DOHH2 (cell line): ENCODE data around the gene CSPG5.

Source experiments
- H3F3A ChIP-seq: fragments of 200-600 bp; sonication (generic), shearing (Covaris generic); 2 replicates; pipeline ENCODE4 v1.6.0; 2016; ENCODE audit warnings: antibody characterized with exemption, mild to moderate bottlenecking; ENCODE audit not compliant: control insufficient read depth, insufficient read depth
- H3K27ac ChIP-seq: fragments of 200-600 bp; sonication (generic); 2 replicates; pipeline ENCODE4 v1.5.1; 2014; ENCODE audit warnings: low read depth, mild to moderate bottlenecking, low read length, moderate library complexity
- H3K27me3 ChIP-seq: fragments of 200-600 bp; sonication (generic); 2 replicates; pipeline ENCODE4 v1.6.1; 2014; ENCODE audit warnings: mild to moderate bottlenecking, low read length, mixed read lengths; ENCODE audit not compliant: control insufficient read depth
- H3K36me3 ChIP-seq: fragments of 200-600 bp; sonication (generic); 2 replicates; pipeline ENCODE4 v1.6.1; 2014; ENCODE audit warnings: mild to moderate bottlenecking, low read length, moderate library complexity, mixed read lengths; ENCODE audit not compliant: control insufficient read depth
- H3K4me1 ChIP-seq: fragments of 200-600 bp; sonication (generic); 2 replicates; pipeline ENCODE4 v1.6.1; 2014; ENCODE audit warnings: mild to moderate bottlenecking, low read length, mixed read lengths; ENCODE audit not compliant: control insufficient read depth
- H3K4me2 ChIP-seq: fragments of 200-600 bp; sonication (generic); 2 replicates; pipeline ENCODE4 v1.6.0; 2014; ENCODE audit warnings: mild to moderate bottlenecking, low read length, moderate library complexity
- H3K4me3 ChIP-seq: fragments of 200-600 bp; sonication (generic); 2 replicates; pipeline ENCODE4 v1.5.1; 2014; ENCODE audit warnings: mild to moderate bottlenecking, low read length, mixed read lengths
- H3K79me2 ChIP-seq: fragments of 200-600 bp; sonication (generic); 2 replicates; pipeline ENCODE4 v1.6.1; 2014; ENCODE audit warnings: mild to moderate bottlenecking, low read length, mixed read lengths; ENCODE audit not compliant: control insufficient read depth
- H3K9me2 ChIP-seq: fragments of 200-600 bp; sonication (generic); replicated peaks from 2 replicates; pipeline ENCODE4 v1.6.1; 2014; ENCODE audit warnings: mild to moderate bottlenecking, low read length, mixed read lengths; ENCODE audit not compliant: control insufficient read depth
- H3K9me3 ChIP-seq: fragments of 200-600 bp; sonication (generic); 2 replicates; pipeline ENCODE4 v1.6.1; 2014; ENCODE audit warnings: antibody characterized with exemption, low read length, mixed read lengths; ENCODE audit not compliant: control insufficient read depth, insufficient read depth
- H4K20me1 ChIP-seq: fragments of 200-600 bp; sonication (generic); 2 replicates; pipeline ENCODE4 v1.6.0; 2014; ENCODE audit warnings: low read depth, mild to moderate bottlenecking, antibody characterized with exemption, low read length, moderate library complexity; ENCODE audit not compliant: control insufficient read depth, insufficient read depth
- CTCF ChIP-seq: fragments of 200-600 bp; sonication (generic); IDR thresholded peaks from one replicate; pipeline ENCODE4 v1.5.1; 2014; ENCODE audit warnings: antibody characterized with exemption, mild to moderate bottlenecking, low read depth, low read length; ENCODE audit not compliant: poor library complexity, severe bottlenecking
- EZH2phosphoT487 ChIP-seq: fragments of 200-600 bp; sonication (generic); IDR thresholded peaks from 2 replicates; pipeline ENCODE4 v1.6.1; 2017; ENCODE audit warnings: borderline replicate concordance, mild to moderate bottlenecking, antibody characterized with exemption, low read length, moderate library complexity, mixed read lengths

The CSPG5 gene

GRCh38 chr3:47567149-47567548 is 11.5 kb downstream of the CSPG5 start:
- Histone ChIP-seq H3K4me2 (no peak overlapping the region), H3K27me3 (peaks cover 20% of the 10 kb centered on the region), H3K4me3 (no peak overlapping the region), H3K36me3 (no peaks in the 10 kb centered on the region), H3F3A (no peaks in the 10 kb centered on the region), H3K27ac (no peak overlapping the region), H3K79me2 (no peaks in the 10 kb centered on the region), H3K9me3 (no peaks in the 10 kb centered on the region), H3K4me1 (no peaks in the 10 kb centered on the region), H4K20me1 (no peaks in the 10 kb centered on the region), H3K9me2 (no peaks in the 10 kb centered on the region)
- TF ChIP-seq CTCF (no peak), EZH2phosphoT487 (no peak)

GRCh38 chr3:47566667-47567066 is 12.0 kb downstream of the CSPG5 start:
- Histone ChIP-seq H3K4me2 (no peak overlapping the region), H4K20me1 (no peaks in the 10 kb centered on the region), H3K79me2 (no peaks in the 10 kb centered on the region), H3K9me2 (no peaks in the 10 kb centered on the region), H3K4me1 (no peaks in the 10 kb centered on the region), H3K9me3 (no peaks in the 10 kb centered on the region), H3F3A (no peaks in the 10 kb centered on the region), H3K4me3 (no peak overlapping the region), H3K27ac (no peak overlapping the region), H3K27me3 (peaks cover 16% of the 10 kb centered on the region), H3K36me3 (no peaks in the 10 kb centered on the region)
- TF ChIP-seq EZH2phosphoT487 (no peak), CTCF (no peak)

GRCh38 chr3:47565734-47566550 is 12.7 kb downstream of the CSPG5 start:
- Histone ChIP-seq H3K27me3 (peaks cover 12% of the 10 kb centered on the region), H3K9me2 (no peaks in the 10 kb centered on the region), H3K9me3 (no peaks in the 10 kb centered on the region), H3K4me1 (no peaks in the 10 kb centered on the region), H3K4me2 (no peak overlapping the region), H3K79me2 (no peaks in the 10 kb centered on the region), H3K36me3 (no peaks in the 10 kb centered on the region), H4K20me1 (no peaks in the 10 kb centered on the region), H3K4me3 (no peak overlapping the region), H3F3A (no peaks in the 10 kb centered on the region), H3K27ac (no peak overlapping the region)
- TF ChIP-seq CTCF (no peak), EZH2phosphoT487 (no peak)
